Bronchial epithelial cell (primary cell): ENCODE results near the gene ZNF784. TPM values are rescaled to one million over a fixed set of nuclear protein-coding genes. Genes with fewer than 3 reads are reported as not detected.

Source experiments
- DNase-seq: peaks from one replicate; pipeline ENCODE4 v3.0.0-alpha.2; 2010; ENCODE audit warnings: low read depth
- FAIRE-seq: peaks from 2 replicates; lab custom pipeline; 2011; peaks lifted over from hg19 to GRCh38; lab: Jason Lieb, UNC
- H3K27me3 ChIP-seq: 2 replicates; pipeline ENCODE4 v1.5.1; 2011; ENCODE audit warnings: low read length; ENCODE audit not compliant: control insufficient read depth, insufficient read depth
- H3K36me3 ChIP-seq: 2 replicates; pipeline ENCODE4 v1.5.1; 2011; ENCODE audit warnings: low read length; ENCODE audit not compliant: control insufficient read depth, insufficient read depth
- H3K4me3 ChIP-seq: 2 replicates; pipeline ENCODE4 v1.5.1; 2011; ENCODE audit warnings: mild to moderate bottlenecking, low read depth, low read length, control low read depth
- CTCF ChIP-seq: IDR thresholded peaks from 2 replicates; pipeline ENCODE4 v1.5.1; 2011; ENCODE audit warnings: mild to moderate bottlenecking, moderate library complexity, low read length, control low read depth, inconsistent platforms; ENCODE audit not compliant: insufficient read depth, severe bottlenecking
- total RNA-seq: library from RNA; depleted of rRNA; stranded (reverse); fragments of >200 nt; gene quantifications from 2 replicates; pipeline ENCODE4 v1.2.1, GENCODE V29; 2014

The ZNF784 gene
- total RNA-seq, 1 donor from 2014 or later, result 5.0 TPM

- TF ChIP-seq CTCF, result no peak
- FAIRE-seq, result no peak
- DNase-seq, result no peak
Measured at GRCh38 chr19:55594996-55595545, 29.3 kb downstream of the ZNF784 start.

GRCh38 chr19:55593096-55593772 lies 31.1 kb downstream of the ZNF784 start:
- FAIRE-seq, result no peak
- Histone ChIP-seq H3K36me3 (peaks cover 6% of the 10 kb centered on the region), H3K4me3 (no peak overlapping the region)

More at GRCh38 chr19:55594996-55595545, 29.3 kb downstream of the ZNF784 start:
- H3K4me3 ChIP-seq, result no peak overlapping the region
- H3K36me3 ChIP-seq, result peaks cover 6% of the 10 kb centered on the region
- no peaks in the 10 kb centered on the region for H3K27me3 ChIP-seq

GRCh38 chr19:55592391-55593090 lies 31.8 kb downstream of the ZNF784 start:
- H3K4me3 ChIP-seq, result no peak overlapping the region
- no peak for TF ChIP-seq CTCF
- DNase-seq (no peak), FAIRE-seq (no peak)
- no peaks in the 10 kb centered on the region for H3K27me3 ChIP-seq
- H3K36me3 ChIP-seq, result peaks cover 6% of the 10 kb centered on the region

More at GRCh38 chr19:55593096-55593772, 31.1 kb downstream of the ZNF784 start:
- no peak for TF ChIP-seq CTCF
- no peaks in the 10 kb centered on the region for H3K27me3 ChIP-seq
- no peak for DNase-seq

GRCh38 chr19:55591555-55591954 lies 32.8 kb downstream of the ZNF784 start:
- FAIRE-seq (no peak), DNase-seq (no peak)
- H3K36me3 ChIP-seq, result peaks cover 5% of the 10 kb centered on the region
- H3K4me3 ChIP-seq, result no peak overlapping the region
- TF ChIP-seq CTCF, result no peak
- no peaks in the 10 kb centered on the region for H3K27me3 ChIP-seq

- Histone ChIP-seq H3K36me3 (peaks cover 3% of the 10 kb centered on the region), H3K27me3 (no peaks in the 10 kb centered on the region), H3K4me3 (no peak overlapping the region)
- FAIRE-seq (no peak), DNase-seq (no peak)
- TF ChIP-seq CTCF, result no peak
Measured at GRCh38 chr19:55590617-55591016, 33.7 kb downstream of the ZNF784 start.
